HG03342 (cell line): ENCODE measurements around the gene DAZAP1.
"Not testable (repeated sequence)": the region's sequence is repeated elsewhere in the genome, so short reads cannot be mapped to it uniquely, and the experiment has no call there.

Experiments used
- ATAC-seq: cut with Tn5 transposase; IDR thresholded peaks from one replicate; pipeline ENCODE4 v1.9.1; 2021; ENCODE audit warnings: mild to moderate bottlenecking, moderate library complexity; ENCODE audit not compliant: unreplicated experiment

Gene DAZAP1

GRCh38 chr19:1471010-1471514, 63.7 kb downstream of the DAZAP1 start:
- ATAC-seq = no peak

- ATAC-seq = no peak
Observed at GRCh38 chr19:1471515-1472160, 64.3 kb downstream of the DAZAP1 start.

DNA sequence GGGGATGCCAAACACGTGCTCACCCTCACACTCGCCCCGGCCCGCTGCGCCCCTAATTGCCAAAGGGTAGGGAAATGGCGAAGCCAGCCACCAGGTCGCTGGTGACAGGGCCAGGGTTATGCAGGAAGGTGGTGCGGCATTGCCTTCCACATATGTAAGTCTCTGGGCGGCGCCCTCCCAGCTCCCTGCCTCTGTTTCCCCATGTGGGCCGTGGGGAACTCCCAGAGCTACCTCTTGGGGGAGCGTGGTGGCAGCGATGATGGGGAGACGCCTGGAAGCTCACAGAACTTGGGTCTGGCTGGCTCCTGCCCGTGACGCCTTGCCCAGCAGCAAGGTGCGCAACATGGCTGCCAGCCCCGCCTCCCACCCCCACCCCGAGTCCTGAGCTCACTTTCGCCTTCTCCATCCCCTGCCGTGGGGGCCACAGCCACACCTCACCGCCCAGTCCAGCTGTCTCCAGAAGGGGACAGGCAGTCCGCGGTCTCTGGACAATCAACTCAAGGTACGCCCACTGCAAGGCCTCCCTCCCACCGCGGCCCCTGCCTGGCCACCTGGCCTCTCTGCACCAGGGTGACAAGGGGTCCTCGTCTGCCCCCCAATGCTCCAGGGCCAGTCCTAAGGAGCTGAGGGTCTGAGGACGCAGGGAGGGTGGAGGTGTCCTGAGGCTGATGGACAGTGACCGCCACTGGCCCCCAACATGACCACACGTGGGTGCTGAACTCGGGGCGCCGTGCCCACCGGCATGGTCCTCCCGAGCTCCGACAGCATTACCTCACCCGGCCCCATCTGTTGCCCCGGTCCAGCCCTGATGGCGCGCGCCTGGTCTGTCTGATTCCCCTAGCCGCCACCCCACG, 65.1 kb downstream of the DAZAP1 start:
- no peak for ATAC-seq

DNA sequence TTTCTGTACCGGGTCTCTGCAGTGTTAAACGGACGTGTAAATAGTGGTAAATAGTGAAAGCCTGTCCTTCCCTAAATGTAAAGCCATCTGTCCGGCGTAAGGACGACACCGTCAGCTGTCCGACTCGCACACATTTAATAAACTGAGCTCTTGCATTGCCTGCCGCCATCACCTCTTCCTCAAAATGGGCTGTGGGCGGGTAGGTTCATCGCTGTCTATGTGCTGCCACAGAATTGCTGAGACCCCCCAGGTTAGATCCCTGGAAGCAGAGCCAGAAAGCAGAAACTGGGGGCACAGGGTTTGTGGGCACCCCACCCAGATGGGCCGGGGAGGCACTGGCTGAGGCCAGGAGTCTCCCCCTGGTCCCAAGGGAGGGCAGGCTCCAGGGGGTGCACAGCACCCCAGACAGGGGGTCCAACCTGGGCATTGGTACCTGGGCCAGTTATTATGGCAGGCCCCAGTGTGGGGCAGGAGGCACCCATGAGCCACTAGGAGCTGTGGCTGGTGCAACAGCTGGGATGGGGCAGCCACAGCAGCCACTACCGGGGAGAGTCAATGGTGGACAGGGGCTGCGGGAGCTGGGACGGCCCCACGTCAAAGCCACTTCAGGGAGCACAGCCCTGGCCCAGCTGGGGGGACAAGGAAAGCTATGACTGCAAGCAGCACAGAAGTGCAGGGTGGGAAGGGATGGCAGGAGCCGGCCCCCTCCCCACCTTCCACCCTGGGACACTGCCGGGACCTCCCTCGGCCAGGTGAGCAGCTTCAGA, 65.9 kb downstream of the DAZAP1 start:
- ATAC-seq = no peak

DNA sequence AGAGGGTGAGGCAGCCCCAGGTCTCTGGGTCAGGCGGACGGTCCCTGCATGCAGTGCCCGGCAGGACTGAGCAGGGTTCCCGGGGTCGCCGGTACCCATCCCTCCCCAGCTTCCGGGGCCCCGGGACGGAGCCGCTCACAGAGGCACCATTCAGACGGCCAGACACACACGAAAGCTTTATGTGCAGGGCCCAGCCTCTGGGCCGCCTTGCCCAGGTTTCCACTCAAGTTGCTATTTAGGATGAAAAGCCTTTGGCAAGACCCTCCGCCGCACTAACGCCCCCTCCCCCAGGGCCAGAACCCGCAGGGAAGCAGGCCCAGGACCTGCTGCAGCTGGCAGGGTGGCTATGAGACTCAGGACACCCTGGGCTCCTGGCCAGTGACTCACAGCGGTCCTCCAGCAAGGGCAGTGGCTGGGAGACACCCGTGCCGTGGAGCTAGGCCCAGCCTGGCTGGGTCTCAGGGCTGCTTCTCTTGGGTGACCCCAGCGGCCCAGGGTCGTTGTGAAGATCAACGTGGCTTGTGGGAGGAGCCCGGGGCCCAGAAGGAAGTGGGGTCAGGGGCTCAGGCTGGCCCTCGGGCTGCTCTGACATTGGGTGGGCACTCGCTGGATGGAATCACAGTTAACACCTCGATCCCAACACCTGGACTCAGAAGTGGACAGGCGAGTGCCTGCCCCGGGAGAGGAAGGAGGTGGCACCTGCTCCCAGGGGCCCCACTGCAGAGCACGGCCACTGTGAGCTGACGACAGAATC, 66.8 kb downstream of the DAZAP1 start:
- no peak for ATAC-seq

GRCh38 chr19:1474765-1475351, 67.5 kb downstream of the DAZAP1 start:
- ATAC-seq = no peak

- no peak for ATAC-seq
Observed at GRCh38 chr19:1475751-1476437, 68.5 kb downstream of the DAZAP1 start.

DNA sequence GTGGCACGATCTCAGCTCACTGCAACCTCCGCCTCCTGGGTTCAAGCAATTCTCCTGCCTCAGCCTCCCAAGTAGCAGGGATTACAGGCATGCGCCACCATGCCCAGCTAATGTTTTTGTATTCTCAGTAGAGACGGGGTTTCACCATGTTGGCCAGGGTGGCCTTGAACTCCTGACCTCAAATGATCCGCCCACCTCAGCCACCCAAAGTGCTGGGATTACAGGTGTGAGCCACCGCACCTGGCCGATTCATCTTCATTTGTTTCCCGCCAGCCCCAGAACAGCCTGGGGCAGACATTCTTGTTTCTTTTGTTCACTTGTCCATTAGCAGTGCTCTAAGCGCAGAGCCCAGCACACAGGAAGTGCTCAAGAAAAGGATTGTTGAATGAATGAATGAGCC, 69.7 kb downstream of the DAZAP1 start:
- ATAC-seq = not testable (repeated sequence)

- ATAC-seq = peak; percentile 90
Observed at GRCh38 chr19:1478934-1479707, 71.7 kb downstream of the DAZAP1 start, which contains the start of gene C19orf25. TSS of gene C19orf25 (minus strand) at chr19:1479215. CDS start at chr19:1478903, 312 bp downstream.

- ATAC-seq = no peak
Observed at GRCh38 chr19:1481224-1481892, 74.0 kb downstream of the DAZAP1 start.

DNA sequence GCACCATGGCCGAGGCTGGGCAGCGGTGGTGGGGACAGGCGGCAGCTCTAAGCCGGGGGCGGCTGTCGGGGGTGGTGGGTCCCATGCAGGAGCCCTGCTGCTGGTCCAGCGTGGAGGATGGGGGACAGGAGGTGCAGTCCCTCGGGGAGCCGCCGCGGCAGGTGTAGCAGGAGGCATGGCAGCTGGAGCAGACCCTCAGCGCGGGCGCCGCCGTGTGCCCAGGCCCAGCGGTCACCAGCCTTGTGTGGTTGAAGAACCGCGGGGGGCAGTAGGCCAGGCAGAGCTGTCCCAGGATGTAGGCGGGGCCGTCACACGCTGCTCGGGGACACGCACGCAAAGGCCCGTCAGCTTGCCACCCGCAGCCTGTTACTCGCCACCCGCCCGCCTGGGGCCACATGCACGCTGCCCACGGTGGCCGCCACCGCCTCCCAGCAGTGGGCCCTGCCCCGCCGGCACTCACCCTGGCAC, 74.5 kb downstream of the DAZAP1 start:
- no peak for ATAC-seq

- ATAC-seq = no peak
Observed at GRCh38 chr19:1482361-1483130, 75.2 kb downstream of the DAZAP1 start.

- ATAC-seq = no peak
Observed at GRCh38 chr19:1483131-1483978, 76.0 kb downstream of the DAZAP1 start.

DNA sequence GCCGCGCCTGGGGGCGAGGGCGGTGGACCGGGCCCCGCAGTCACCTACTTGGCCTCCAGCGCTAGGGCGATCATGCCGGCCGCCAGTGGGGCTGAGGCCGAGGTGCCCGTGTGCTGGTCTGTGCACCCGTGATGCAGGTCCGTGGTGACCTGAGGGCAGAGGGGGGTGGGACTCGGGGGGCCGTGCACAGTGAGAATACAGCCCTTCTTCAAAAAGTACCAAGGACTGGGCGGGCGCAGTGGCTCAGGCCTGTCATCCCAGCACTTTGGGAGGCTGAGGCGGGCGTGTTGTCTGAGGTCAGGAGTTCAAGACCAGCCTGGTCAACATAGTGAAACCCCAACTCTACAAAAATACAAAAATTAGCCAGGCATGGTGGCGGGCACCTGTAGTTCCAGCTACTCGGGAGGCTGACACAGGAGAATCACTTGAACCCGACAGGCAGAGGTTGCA, 76.6 kb downstream of the DAZAP1 start:
- ATAC-seq = no peak
